Measurements from ENCODE around the gene C16orf87. TPM values are rescaled to one million over a fixed set of nuclear protein-coding genes. Genes with fewer than 3 reads are reported as not detected.

The C16orf87 gene
- polyA plus RNA-seq, 1 donor (not counting 4 experiments of a cell fraction or from before 2014, with no cell fraction given) = 10.2 TPM

DNA sequence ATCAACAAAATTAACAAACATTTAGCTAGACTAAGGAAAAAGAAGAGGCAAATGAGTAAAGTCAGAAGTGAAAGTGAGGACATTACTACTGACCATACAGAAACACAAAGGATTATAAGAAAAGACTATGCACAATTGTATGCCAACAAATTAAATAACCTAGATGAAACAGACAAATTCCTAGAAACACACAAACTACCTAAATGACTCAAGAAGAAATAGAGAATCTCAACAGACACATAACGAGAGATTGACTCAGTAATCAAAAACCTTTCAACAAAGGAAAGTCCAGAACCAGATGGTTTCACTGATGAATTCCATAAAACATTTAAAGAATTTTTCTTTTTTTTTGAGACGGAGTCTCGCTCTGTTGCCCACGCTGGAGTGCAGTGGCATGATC lies 47.2 kb downstream of the C16orf87 start:
- Histone ChIP-seq H3K9me1 (ENCODE audit: control insufficient read depth, extremely low read depth, insufficient read depth, low read length) (no peaks in the 10 kb centered on the region), H3K4me2 (ENCODE audit: control insufficient read depth, extremely low read depth, insufficient read depth, low read depth, low read length) (no peak overlapping the region), H3K79me2 (ENCODE audit: control insufficient read depth, insufficient read depth, low read length) (no peaks in the 10 kb centered on the region), H3K4me3 (ENCODE audit: control insufficient read depth in 2 of 3, extremely low read depth in 1 of 3, insufficient read depth in 2 of 3, low read depth in 1 of 3, low read length in 3 of 3) (no peak overlapping the region), H3K9ac (ENCODE audit: control insufficient read depth, extremely low read depth, insufficient read depth, low read length) (no peak overlapping the region), H4K20me1 (ENCODE audit: control insufficient read depth, extremely low read depth, insufficient read depth, low read length) (no peaks in the 10 kb centered on the region), H3K9me3 (ENCODE audit: control insufficient read depth, low read depth, low read length) (no peaks in the 10 kb centered on the region), H3K4me1 (ENCODE audit: control insufficient read depth, extremely low read depth, insufficient read depth, low read length) (peaks cover 6% of the 10 kb centered on the region), H2AFZ (ENCODE audit: control insufficient read depth, low read length) (no peak overlapping the region), H3K27me3 (ENCODE audit: control insufficient read depth, extremely low read depth, insufficient read depth, low read length) (no peaks in the 10 kb centered on the region), H3K27ac (ENCODE audit: control insufficient read depth, insufficient read depth, low read length) (no peak overlapping the region), H3K36me3 (ENCODE audit: control insufficient read depth in 2 of 2, extremely low read depth in 1 of 2, insufficient read depth in 2 of 2, low read length in 2 of 2) (no peaks in the 10 kb centered on the region)
- dilution Hi-C loops (cut with MboI; ENCODE audit: extremely low pct_ligation_motif_present, low sequenced_read_pairs) = no loop called here
- no peak for DNase-seq (ENCODE audit: low read depth, low spot score)
- TF ChIP-seq CTCF (optimal IDR thresholded peaks at IDR 0.05 in 1 of 3, IDR thresholded peaks at IDR 0.05 in 1 of 3, conservative IDR thresholded peaks at IDR 0.05 in 1 of 3; ENCODE audit: extremely low read depth in 1 of 3, insufficient read depth in 2 of 3, low read length in 3 of 3) = no peak
- TF ChIP-seq EZH2 (IDR thresholded peaks at IDR 0.05; ENCODE audit: low read length) = no peak
- no peak for FAIRE-seq

- TF ChIP-seq CTCF (optimal IDR thresholded peaks at IDR 0.05 in 1 of 3, IDR thresholded peaks at IDR 0.05 in 1 of 3, conservative IDR thresholded peaks at IDR 0.05 in 1 of 3; ENCODE audit: extremely low read depth in 1 of 3, insufficient read depth in 2 of 3, low read length in 3 of 3) = no peak
- no peak for TF ChIP-seq EZH2 (IDR thresholded peaks at IDR 0.05; ENCODE audit: low read length)
- no peak overlapping the region for H2AFZ ChIP-seq (ENCODE audit: control insufficient read depth, low read length)
- H3K9ac ChIP-seq (ENCODE audit: control insufficient read depth, extremely low read depth, insufficient read depth, low read length) = no peak overlapping the region
- no peak overlapping the region for H3K27ac ChIP-seq (ENCODE audit: control insufficient read depth, insufficient read depth, low read length)
- H3K9me1 ChIP-seq (ENCODE audit: control insufficient read depth, extremely low read depth, insufficient read depth, low read length) = no peaks in the 10 kb centered on the region
- no peak overlapping the region for H3K4me2 ChIP-seq (ENCODE audit: control insufficient read depth, extremely low read depth, insufficient read depth, low read depth, low read length)
- no peaks in the 10 kb centered on the region for H3K36me3 ChIP-seq (ENCODE audit: control insufficient read depth in 2 of 2, extremely low read depth in 1 of 2, insufficient read depth in 2 of 2, low read length in 2 of 2)
- dilution Hi-C loops (cut with MboI; ENCODE audit: extremely low pct_ligation_motif_present, low sequenced_read_pairs) = no loop called here
- H3K4me1 ChIP-seq (ENCODE audit: control insufficient read depth, extremely low read depth, insufficient read depth, low read length) = peaks cover 6% of the 10 kb centered on the region
- H3K9me3 ChIP-seq (ENCODE audit: control insufficient read depth, low read depth, low read length) = no peaks in the 10 kb centered on the region
- H3K4me3 ChIP-seq (ENCODE audit: control insufficient read depth in 2 of 3, extremely low read depth in 1 of 3, insufficient read depth in 2 of 3, low read depth in 1 of 3, low read length in 3 of 3) = no peak overlapping the region
- no peak for FAIRE-seq
- DNase-seq (ENCODE audit: low read depth, low spot score) = no peak
- H4K20me1 ChIP-seq (ENCODE audit: control insufficient read depth, extremely low read depth, insufficient read depth, low read length) = no peaks in the 10 kb centered on the region
- H3K27me3 ChIP-seq (ENCODE audit: control insufficient read depth, extremely low read depth, insufficient read depth, low read length) = no peaks in the 10 kb centered on the region
- H3K79me2 ChIP-seq (ENCODE audit: control insufficient read depth, insufficient read depth, low read length) = no peaks in the 10 kb centered on the region
Measured at GRCh38 chr16:46782320-46782719, 48.7 kb downstream of the C16orf87 start.
